VCaP (cell line): Measurements from ENCODE around the gene MSANTD7.
"Not testable (repeated sequence)": the region's sequence is repeated elsewhere in the genome, so short reads cannot be mapped to it uniquely, and the experiment has no call there.

Source experiments
- H3K27ac ChIP-seq: fragments of 450-650 bp; 2 replicates; pipeline ENCODE4 v1.5.1; 2017
- CTCF ChIP-seq: fragments of 450-650 bp; conservative IDR thresholded peaks from 2 replicates; pipeline ENCODE4 v1.5.1; 2017; ENCODE audit warnings: mild to moderate bottlenecking, moderate library complexity

Gene MSANTD7

DNA sequence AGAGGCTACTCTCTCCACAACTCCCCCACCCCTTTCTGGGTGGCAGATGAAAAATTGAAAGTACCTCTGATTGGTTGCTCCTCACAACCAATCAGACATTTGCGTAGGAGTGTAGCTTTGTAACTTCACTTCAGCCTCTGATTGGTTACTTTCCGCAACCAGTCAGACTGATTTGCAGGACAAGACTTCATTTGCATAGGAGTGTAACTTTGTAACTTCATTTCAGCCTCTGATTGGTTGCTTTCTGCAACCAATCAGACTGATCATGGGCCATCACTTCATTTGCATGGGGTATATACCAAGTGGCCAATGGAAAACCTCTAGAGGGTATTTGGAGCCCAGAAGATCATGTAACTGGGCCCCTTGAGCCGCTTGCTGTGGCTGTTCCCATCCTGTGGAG is 25.8 kb upstream of the MSANTD7 start:
- no peak overlapping the region for H3K27ac ChIP-seq
- no peak for TF ChIP-seq CTCF

DNA sequence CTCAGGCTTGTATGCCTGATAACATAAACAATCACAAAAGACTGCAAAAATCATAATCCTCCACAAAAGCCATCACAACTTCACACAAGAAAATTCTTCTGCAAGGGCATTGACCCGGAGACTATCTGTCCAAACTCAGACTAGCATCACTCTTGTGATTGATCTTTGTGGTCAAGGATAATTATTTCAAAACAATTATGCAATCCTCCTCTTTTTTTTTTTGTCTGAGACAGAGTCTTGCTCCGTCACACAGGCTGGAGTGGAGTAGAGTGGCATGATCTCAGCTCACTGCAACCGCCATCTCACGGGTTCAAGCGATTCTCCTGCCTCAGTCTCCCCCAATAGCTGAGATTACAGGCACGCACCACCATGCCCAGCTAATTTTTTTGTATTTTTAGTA is 22.4 kb upstream of the MSANTD7 start:
- no peak for TF ChIP-seq CTCF
- H3K27ac ChIP-seq, result no peak overlapping the region

DNA sequence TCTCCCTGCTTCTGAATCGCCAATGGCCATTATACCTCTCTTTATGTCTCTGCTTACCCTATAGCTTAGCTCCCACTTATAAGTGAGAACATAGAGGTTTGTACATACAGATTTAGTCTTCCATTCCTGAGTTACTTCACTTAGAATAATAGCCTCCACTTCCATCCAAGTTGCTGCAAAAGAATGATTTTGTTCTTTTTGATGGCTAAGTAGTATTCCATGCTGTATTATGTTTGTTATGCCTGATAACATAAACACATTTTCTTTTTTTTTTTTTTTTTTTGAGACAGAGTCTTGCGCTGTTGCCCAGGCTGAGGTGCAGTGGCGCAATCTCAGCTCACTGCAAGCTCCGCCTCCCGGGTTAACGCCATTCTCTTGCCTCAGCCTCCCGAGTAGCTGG is 21.4 kb upstream of the MSANTD7 start:
- H3K27ac ChIP-seq, result not testable (repeated sequence)

DNA sequence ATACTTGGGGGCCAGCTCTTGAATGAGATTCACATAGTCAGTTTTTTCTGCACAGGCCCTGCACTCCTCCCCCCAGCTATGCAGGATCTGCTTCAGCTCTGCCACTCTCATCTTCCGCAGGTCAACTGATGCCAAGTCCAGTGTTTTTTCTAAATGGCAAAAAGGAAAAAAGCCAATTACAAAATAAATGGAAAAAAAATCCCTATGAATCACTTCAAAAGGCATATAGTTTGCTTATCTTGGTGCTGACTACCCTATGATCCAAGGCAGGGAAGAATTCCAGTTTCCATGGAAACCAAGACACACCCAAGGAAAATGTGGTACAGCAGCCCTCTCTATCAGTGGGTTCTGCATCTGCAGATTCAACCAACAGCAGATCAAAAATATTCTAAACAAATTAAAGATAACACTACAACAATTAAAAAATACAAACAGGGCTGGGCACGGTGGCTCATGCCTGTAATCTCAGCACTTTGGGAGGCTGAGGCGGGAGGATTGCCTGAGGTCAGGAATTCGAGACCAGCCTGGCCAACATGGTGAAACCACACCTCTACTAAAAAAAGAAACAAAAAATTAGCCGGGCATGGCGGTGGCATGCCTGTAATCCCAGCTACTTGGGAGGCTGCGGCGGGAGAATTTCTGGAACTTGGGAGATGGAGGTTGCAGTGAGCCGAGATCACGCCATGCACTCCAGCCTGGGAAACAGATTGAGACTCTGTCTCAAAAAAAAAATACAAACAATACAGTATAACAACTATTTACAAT is 17.9 kb upstream of the MSANTD7 start:
- TF ChIP-seq CTCF, result no peak
- no peak overlapping the region for H3K27ac ChIP-seq

GRCh38 chr10:14820775-14821154 is 17.3 kb upstream of the MSANTD7 start:
- no peak for TF ChIP-seq CTCF
- no peak overlapping the region for H3K27ac ChIP-seq

DNA sequence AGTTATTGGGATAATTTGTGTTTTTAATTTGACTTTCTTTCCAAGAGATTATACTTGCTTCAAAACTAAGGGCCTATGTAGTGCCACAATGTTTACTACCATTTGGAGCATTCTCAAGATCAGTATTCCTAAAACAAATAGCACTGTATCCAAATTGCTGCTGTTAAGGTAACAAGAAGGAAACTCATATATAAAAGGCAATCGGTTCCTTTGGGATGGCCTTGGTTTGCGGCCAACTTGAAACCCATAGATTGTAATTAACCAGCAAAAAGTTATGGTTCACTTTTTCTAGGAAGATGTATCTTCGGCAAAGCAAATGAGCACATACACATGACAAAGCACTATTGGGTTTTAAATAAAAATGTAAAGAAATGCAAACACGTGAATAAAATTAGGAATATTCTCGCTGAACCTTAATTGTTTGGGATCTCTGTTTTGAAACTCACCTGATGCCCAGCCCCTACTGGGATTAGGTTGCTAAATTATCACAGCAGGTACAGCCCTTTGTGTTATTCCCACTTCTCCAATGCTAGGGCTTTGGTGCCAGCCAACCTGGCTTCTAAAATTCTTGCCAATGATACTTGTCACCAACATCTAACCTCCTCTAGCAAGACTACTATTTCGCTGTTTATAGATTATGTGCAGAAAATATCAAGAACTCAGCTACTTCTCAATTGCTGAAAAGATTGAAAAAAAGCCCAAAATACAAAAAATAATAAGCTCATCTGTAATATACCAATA is 16.3 kb upstream of the MSANTD7 start:
- H3K27ac ChIP-seq, result no peak overlapping the region
- TF ChIP-seq CTCF, result no peak

DNA sequence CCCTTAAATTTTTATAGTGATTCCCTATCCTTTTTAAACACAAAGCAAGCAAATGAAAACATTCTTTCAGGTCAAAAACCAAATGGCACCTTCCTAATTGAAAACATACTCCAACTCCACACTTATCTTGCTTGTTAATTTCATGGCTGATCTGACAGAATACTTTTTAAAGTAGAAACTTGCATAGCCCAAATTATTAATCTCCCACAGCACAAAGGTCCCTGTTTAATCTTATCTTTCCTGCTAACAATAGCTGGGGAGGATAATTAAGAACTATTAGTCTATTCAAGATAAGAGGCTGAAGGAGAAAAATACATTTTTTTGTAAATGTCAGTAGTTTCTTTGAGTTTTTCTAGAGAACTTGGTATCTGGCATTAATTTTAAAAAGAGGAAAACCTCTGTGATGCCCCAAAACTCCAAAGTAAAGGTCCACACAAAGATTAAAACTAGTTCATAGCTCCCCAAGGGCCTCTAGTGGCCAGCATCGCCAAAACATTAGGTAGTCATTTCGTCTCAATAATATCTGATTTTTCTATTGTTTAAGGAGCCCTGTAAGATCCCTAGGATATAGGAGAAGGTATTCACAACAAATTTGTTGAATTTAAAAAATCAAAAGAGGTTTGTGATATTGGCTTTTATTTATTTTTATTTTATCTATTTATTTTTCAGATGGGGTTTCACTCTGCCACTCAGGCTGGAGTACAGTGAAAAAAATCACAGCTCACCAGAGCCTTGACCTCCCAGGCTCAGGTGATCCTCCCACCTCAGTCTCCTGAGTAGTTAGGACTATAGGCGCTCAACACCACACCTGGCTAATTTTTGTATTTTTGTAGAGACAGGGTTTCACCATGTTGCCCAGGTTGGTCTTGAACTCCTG is 15.0 kb upstream of the MSANTD7 start:
- TF ChIP-seq CTCF, result peak; percentile 84
- H3K27ac ChIP-seq, result no peak overlapping the region
